Activated CD8-positive, alpha-beta memory T cell treated with anti-CD3 and anti-CD28 coated beads for 36 hours (primary cell): ENCODE measurements around the gene STX2. TPM values are rescaled to one million over a fixed set of nuclear protein-coding genes. Genes with fewer than 3 reads are reported as not detected.
"Not testable (repeated sequence)": the region's sequence is repeated elsewhere in the genome, so short reads cannot be mapped to it uniquely, and the experiment has no call there.

ENCODE experiments used
- CTCF ChIA-PET: fragments of 350-600 bp; sonication (Branson Sonifier 250); formaldehyde crosslinking; loops from one replicate; lab custom pipeline; 2021; ENCODE audit warnings: antibody characterized with exemption; lab: Charles Lee
- POLR2A ChIA-PET: fragments of 350-600 bp; sonication (Branson Sonifier 250); formaldehyde crosslinking; loops from one replicate; lab custom pipeline; 2021; ENCODE audit warnings: antibody characterized with exemption; lab: Charles Lee
- total RNA-seq, 2 experiments: library from RNA; stranded (reverse); gene quantifications; one replicate each; pipeline ENCODE4 v1.2.3, GENCODE V29; 2021

Gene STX2
- total RNA-seq, 2 experiments from 2014 or later, result 19.0 to 19.4 TPM

DNA sequence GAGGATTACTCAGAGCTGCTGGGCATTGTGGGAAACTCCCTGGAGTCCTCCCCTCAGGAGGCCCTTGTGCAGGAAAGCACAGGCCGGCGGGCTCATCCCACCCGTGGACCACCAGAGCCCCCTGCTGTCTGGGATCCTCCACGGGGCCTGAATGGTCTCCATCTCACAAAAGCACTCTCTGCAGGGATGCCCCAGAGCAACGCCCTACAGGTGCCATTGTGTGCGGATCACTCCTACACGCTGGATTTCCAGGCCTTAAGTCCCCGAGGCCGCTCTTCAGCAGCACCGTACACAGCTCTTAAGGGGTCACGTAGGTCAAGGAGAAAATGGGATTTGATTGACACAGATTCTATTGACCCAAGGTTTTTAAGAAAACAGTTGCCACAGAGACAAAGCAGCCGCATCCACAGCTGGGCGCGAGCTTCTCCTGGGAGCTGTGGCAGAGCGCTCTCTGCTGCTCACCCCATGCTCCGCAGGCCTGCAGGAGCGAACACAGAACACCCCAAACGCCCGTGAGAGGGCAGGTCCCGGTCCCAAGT is 86.3 kb downstream of the STX2 start:
- ChIA-PET CTCF (no interaction called here), POLR2A (no interaction called here)

DNA sequence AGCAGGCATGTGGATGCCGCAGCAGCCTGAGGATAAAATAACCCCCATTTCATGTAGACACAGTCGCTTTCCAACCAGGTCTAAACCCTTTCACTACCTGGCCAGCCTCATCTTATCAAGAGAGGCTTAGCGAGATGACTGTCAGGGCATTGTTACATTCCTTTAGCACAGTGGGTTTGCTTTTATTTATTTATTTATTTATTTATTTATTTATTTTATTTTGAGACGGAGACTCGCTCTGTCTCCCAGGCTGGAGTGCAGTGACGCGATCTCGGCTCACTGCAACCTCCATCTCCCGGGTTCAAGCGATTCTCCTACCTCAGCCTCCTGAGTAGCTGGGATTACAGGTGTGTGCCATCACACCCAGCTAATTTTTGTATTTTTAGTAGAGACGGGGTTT is 87.0 kb downstream of the STX2 start:
- CTCF ChIA-PET, POLR2A ChIA-PET: not testable (repeated sequence)

DNA sequence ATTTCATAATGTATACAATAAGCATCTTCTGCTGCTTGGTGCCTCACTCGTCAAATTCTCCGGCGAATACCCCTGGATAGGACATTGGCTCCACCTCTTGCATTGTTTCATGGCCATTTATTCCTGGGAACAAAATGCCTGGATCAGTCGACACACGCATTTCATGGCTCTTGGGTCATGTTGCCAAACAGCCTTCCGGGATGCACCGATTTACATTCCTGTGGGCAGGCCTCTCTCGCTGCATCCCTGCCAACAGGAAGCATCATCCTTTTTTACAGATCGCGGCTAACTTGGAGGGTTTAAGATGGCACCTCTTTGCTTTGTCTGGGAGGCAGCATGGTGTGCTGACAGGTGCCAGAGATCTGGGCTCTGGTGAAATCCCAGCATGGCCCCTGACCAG is 90.3 kb downstream of the STX2 start:
- POLR2A ChIA-PET, result no interaction called here
- CTCF ChIA-PET, result interaction anchor here (1.3 to 1.4 kb wide), 3 partner anchors 13 to 96 kb away, joined by 3 to 7 read pairs (median 4); no protein-coding TSS in a partner anchor

DNA sequence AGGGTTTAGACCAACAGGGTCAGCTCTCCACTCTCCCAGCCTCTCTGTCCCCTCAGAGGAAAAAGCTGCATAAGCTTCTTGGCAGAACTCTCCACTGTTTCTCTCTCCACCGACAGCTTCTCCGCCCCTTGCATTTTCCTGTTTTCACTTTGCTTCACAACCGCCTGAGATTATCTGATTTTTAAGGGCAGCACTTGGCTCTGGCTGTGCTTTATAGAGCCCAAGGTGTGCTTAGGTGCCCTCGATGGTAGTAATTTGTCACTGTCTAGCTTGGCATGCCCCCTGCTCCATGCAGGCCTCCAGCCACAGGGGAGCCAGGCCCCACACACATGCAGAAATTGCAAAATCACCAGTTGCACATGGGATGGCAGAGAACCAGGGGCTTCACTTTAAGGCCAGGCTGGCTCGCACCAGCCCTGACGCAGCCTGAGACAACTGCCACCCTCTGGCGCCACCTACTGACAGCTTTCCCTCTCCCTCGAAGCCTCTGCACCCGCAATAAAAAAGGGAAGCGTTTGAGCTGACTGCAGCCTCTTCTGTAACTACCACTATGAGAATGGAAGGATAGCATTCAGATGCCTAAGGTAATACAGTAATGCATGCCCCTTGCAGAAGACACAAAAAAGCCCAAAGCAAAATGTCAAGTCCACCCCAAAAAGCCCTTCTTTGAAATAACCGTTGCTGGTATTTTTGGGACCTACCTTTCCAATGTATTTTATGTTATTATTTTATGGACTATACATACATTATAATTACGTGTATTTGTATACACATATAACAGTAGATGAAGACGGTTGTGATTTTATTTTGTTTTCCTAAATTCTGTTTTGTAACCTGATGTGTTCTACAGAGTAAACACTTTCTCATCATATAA is 90.9 kb downstream of the STX2 start:
- ChIA-PET CTCF (interaction anchor here (1.3 to 1.4 kb wide), 3 partner anchors 13 to 95 kb away, joined by 3 to 7 read pairs (median 4); no protein-coding TSS in a partner anchor), POLR2A (no interaction called here)

DNA sequence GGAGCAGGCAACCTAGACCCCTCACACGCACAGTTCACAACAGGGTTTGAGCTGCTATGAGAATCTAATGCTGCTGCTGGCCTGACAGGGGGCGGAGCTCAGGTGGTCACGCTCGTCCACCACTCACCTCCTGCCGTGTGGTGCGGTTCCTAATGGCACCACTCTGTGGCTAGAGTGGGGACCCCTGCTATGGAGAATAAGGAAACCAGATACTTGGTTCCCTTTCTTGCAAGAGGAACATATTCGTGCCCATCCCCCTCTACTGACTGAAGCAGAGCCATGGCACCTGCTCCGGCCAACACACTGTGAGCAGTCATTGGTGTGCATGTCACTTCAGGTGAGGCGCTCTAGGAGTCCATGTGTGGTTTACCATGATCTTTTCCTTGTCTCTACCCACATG is 92.5 kb downstream of the STX2 start:
- POLR2A ChIA-PET, result no interaction called here
- CTCF ChIA-PET, result no interaction called here

DNA sequence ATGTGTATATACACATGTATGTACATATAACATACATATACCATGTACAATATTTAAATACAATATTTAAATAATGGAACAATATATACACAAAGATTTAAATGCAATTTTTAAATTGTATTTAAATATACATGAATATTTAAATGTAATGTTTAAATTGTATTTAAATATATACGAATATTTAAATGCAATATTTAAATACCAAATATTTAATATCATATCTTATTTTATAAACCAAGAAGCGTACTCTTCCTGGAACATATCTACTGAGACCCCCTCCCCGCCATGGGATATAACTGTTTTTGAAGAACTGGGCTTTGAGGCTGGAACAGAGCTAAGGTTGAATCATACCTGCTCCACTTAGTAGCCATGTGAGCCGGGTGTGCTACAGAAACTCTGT is 93.1 kb downstream of the STX2 start:
- CTCF ChIA-PET, result no interaction called here
- POLR2A ChIA-PET, result no interaction called here

DNA sequence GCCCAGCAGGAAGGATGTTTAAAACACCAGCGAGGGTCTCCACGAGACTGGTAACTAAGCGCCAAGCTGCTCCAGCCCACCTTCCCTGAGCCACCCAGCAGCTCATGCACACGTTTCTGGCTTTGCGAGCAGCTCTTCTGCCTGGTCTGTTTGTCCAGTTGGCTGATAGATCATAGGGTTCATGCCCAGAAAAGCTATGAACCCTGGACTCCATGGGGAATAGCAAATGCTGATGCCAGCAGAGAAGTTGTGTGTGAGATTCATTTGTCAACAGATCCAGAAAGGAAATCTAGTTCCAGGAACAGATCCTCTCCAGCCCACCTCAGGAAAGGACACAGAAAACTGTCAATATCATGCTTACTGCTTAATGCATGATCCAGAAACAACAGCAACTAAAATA is 94.8 kb downstream of the STX2 start:
- POLR2A ChIA-PET, result no interaction called here
- CTCF ChIA-PET, result no interaction called here

DNA sequence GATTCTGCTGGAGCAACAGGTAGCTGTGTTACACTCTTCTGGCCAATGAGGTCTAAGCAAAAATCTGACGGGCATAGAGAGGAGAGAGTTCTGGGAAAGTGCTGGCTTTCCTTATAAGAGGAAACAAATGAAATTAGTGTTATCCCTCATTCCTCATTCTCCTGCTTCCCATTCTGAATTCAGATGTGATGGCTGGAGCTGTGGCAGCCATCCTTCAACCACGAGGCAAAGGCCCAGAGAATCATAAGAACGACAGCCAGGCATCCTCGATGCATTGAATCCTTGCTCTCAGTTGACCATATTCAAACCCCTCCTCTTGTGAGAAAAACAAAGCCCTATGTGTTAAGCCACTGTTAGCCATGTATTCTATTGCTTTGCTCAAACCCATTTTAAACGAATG is 95.4 kb downstream of the STX2 start:
- ChIA-PET POLR2A (no interaction called here), CTCF (no interaction called here)

DNA sequence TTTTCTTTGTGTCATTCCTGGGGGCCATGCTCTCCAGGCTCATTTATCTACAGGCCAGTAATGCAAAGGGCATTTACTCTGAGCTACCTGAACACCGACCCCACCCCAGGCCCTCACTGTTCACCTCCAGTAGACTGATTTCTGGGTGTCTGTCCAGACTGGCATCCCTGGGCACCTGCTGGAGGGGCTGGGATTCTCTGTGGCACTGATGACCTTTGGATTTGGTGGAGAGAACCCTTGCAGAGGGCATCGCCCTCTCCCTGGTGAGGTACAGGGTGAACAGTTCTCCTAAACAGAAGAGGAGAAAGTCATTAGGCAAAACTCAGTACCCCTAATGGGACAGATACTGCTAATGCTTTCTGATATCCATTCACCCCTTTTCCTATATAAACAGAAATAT is 95.9 kb downstream of the STX2 start:
- ChIA-PET CTCF (no interaction called here), POLR2A (no interaction called here)

DNA sequence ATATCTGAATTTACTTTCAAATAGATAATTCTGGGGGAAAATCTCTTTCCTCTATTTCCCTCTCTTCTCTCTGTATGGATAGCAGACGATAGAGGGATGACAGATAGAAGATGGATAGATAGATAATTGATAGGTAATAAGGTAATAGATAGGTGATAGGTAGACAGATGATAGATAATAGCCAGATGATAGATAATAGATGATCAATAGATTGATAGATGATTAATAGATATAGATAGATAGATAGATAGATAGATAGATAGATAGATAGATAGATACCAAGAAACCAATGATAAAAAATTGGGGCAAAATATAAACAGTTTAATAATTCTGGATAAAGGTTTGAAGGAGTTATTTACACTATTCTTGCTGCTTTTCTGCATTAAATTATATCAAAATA is 96.3 kb downstream of the STX2 start:
- POLR2A ChIA-PET, result no interaction called here
- CTCF ChIA-PET, result no interaction called here

DNA sequence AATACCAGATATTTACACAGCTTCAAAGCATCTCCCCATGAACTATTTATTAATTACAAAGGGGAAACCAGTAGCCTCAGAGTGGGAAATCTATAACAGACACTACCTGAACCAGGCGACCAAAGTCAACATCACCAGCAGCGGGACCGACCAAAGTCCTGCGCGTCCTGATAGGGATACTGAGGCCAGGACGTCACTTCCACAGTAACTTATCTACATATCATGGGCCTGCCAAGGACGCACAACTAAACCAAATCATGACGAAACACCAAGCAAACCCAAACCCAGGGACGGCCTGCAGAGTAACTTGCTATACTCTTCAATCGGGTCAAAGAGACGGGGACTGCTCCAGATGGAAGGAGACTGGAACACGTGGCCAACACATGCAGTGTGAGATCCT is 96.9 kb downstream of the STX2 start:
- POLR2A ChIA-PET, result no interaction called here
- CTCF ChIA-PET, result no interaction called here

Other genes with a start within 250 kb of the STX2 start
- gene RIMBP2, start 123.0 kb downstream of the STX2 start, total RNA-seq, result not detected
- 1,000 to 10,000 TPM; 2,550 to 2,556 TPM for gene RAN, start 32.8 kb upstream of the STX2 start, total RNA-seq
- under 1 TPM; 0.57 to 0.78 TPM for gene ADGRD1, start 114.7 kb upstream of the STX2 start, total RNA-seq